ENCODE results near the gene DRG2. TPM values are rescaled to one million over a fixed set of nuclear protein-coding genes. Genes with fewer than 3 reads are reported as not detected.

The DRG2 gene
- total and polyA plus RNA-seq, 2 of the 13 experiments (the other 11 are each of a cell fraction or from before 2014, with no cell fraction given): 20.1 to 26.6 TPM

DNA sequence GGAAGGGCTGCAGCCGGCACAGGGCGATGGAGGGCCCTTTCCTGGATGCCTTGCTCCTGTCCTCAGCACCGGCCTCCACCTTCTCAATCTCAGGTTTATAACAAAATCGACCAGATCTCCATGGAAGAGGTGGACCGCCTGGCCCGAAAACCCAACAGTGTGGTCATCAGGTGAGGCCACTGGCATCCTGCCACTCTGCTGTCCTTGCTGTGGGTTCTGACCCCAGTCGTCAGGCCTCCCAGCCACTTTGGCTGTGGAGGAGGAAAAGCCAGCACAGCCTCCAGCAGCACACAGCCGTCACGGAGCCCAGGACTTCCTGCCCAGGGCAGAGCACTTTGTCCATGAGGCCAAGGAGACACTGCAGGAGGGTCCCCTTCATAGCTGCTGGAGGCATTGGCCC, 14.1 kb downstream of the DRG2 start:
- CTCF ChIA-PET (ENCODE audit: low intra/inter-chr PET ratio, low total read pairs): no interaction called here
- ATAC-seq: no peak

DNA sequence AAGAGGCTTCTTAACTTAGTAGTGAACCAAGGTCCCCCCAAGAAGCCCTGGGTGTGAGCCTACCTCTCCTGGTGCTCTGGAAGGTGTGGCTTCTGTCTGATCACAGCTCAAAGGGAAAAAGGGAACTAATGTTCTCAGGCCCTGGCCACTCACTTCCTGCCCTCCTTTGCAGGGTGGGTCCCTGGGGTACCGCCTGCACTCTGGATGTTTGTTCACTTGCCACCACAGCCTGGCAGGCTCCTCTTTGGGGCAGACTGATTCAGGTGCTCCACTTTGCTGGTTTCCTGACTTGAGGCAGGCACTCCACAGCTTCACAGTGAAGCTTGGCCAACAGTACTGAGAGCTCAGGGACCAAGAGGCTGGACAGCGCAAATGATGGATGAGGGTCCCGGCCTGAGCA, 14.9 kb downstream of the DRG2 start:
- DNase-seq (ENCODE audit: low spot score): no peak
- ChIA-PET POLR2A (no interaction called here), CTCF (ENCODE audit: low intra/inter-chr PET ratio, low total read pairs) (no interaction called here)
- Histone ChIP-seq H3K4me2 (ENCODE audit: low read depth, low read length) (no peak overlapping the region), H3K9ac (ENCODE audit: insufficient read depth, low read depth, low read length) (no peak overlapping the region), H3K36me3 (replicated peaks in 1 of 2; ENCODE audit: control insufficient read depth in 1 of 2, insufficient read depth in 2 of 2, low read length in 2 of 2) (peaks cover 17 to 47% of the 10 kb centered on the region in 2 experiments; a peak in 4 of 5 replicates), H4K20me1 (ENCODE audit: insufficient read depth, low read length) (no peaks in the 10 kb centered on the region), H3K9me3 (ENCODE audit: low read length) (no peaks in the 10 kb centered on the region), H2AFZ (ENCODE audit: low read length) (no peak overlapping the region), H3K27ac (ENCODE audit: extremely low read length, insufficient read depth, low read length) (no peak overlapping the region), H3K79me2 (ENCODE audit: insufficient read depth, low read length) (no peaks in the 10 kb centered on the region), H3K27me3 (ENCODE audit: control insufficient read depth in 1 of 2, insufficient read depth in 2 of 2, low read length in 2 of 2) (no peaks in the 10 kb centered on the region), H3K4me1 (ENCODE audit: insufficient read depth, low read length) (no peaks in the 10 kb centered on the region), H3K4me3 (replicated peaks in 1 of 3; ENCODE audit: insufficient read depth in 1 of 3, low read depth in 2 of 3, low read length in 3 of 3) (no peak overlapping the region)
- no TSS peak for BruUV-seq (replicated peaks)
- 86% methylated on average over 1 of the region's 3 CpGs for WGBS (ENCODE audit: low lambda C conversion rate)
- ATAC-seq: no peak
- in situ Hi-C loops (cut with HindIII; ENCODE audit: extremely low pct_ligation_motif_present, low pct_unique_long_range_greater_than_20kb): loop anchor here (25.0 kb wide), 1 partner anchor 90 kb away; no protein-coding TSS in a partner anchor
- no peak for FAIRE-seq
- no peak for TF ChIP-seq ZNF629 (CRISPR knock-in tag; conservative IDR thresholded peaks at IDR 0.05)
- intact Hi-C loops (cut with micrococcal nuclease; ENCODE audit: unreplicated experiment): no loop called here

More for the DNA sequence above, 14.1 kb downstream of the DRG2 start:
- Histone ChIP-seq H3K9ac (ENCODE audit: insufficient read depth, low read depth, low read length) (no peak overlapping the region), H3K36me3 (replicated peaks in 1 of 2; ENCODE audit: control insufficient read depth in 1 of 2, insufficient read depth in 2 of 2, low read length in 2 of 2) (peaks cover 19 to 51% of the 10 kb centered on the region in 2 experiments; a peak in 4 of 5 replicates), H3K27me3 (ENCODE audit: control insufficient read depth in 1 of 2, insufficient read depth in 2 of 2, low read length in 2 of 2) (no peaks in the 10 kb centered on the region), H4K20me1 (ENCODE audit: insufficient read depth, low read length) (no peaks in the 10 kb centered on the region), H3K4me2 (ENCODE audit: low read depth, low read length) (no peak overlapping the region), H3K4me3 (replicated peaks in 1 of 3; ENCODE audit: insufficient read depth in 1 of 3, low read depth in 2 of 3, low read length in 3 of 3) (no peak overlapping the region), H2AFZ (ENCODE audit: low read length) (no peak overlapping the region), H3K4me1 (ENCODE audit: insufficient read depth, low read length) (no peaks in the 10 kb centered on the region), H3K79me2 (ENCODE audit: insufficient read depth, low read length) (no peaks in the 10 kb centered on the region), H3K27ac (ENCODE audit: extremely low read length, insufficient read depth, low read length) (no peak overlapping the region), H3K9me3 (ENCODE audit: low read length) (no peaks in the 10 kb centered on the region)
- BruUV-seq (replicated peaks): no TSS peak
- TF ChIP-seq, protein P1, sequence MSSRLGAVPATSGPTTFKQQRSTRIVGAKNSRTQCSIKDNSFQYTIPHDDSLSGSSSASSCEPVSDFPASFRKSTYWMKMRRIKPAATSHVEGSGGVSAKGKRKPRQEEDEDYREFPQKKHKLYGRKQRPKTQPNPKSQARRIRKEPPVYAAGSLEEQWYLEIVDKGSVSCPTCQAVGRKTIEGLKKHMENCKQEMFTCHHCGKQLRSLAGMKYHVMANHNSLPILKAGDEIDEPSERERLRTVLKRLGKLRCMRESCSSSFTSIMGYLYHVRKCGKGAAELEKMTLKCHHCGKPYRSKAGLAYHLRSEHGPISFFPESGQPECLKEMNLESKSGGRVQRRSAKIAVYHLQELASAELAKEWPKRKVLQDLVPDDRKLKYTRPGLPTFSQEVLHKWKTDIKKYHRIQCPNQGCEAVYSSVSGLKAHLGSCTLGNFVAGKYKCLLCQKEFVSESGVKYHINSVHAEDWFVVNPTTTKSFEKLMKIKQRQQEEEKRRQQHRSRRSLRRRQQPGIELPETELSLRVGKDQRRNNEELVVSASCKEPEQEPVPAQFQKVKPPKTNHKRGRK (CRISPR knock-in tag; IDR thresholded peaks at IDR 0.05): no peak
- TF ChIP-seq ZSCAN12 (CRISPR knock-in tag; IDR thresholded peaks at IDR 0.05): no peak
- no peak for TF ChIP-seq ZBTB21 (CRISPR knock-in tag; IDR thresholded peaks at IDR 0.05)
- DNase-seq (ENCODE audit: low spot score): no peak
- POLR2A ChIA-PET: no interaction called here
- in situ Hi-C loops (cut with HindIII; ENCODE audit: extremely low pct_ligation_motif_present, low pct_unique_long_range_greater_than_20kb) (loop anchor here (25.0 kb wide), 1 partner anchor 90 kb away; no protein-coding TSS in a partner anchor), intact Hi-C loops (cut with micrococcal nuclease; ENCODE audit: unreplicated experiment) (no loop called here)
- 95% methylated on average over 9 of the region's 9 CpGs for WGBS (ENCODE audit: low lambda C conversion rate)
- no peak for FAIRE-seq

All from HepG2 (cell line).